Measurements from ENCODE around the gene ADGRD1.

ADGRD1 gene

GRCh38 chr12:131061041-131061806 is 107.5 kb downstream of the ADGRD1 start:
- no peak overlapping the region for H3K4me3 ChIP-seq (replicated peaks; ENCODE audit: insufficient read depth, low read length)
- H3K27ac ChIP-seq (replicated peaks) = no peak overlapping the region
- TF ChIP-seq, protein P1, sequence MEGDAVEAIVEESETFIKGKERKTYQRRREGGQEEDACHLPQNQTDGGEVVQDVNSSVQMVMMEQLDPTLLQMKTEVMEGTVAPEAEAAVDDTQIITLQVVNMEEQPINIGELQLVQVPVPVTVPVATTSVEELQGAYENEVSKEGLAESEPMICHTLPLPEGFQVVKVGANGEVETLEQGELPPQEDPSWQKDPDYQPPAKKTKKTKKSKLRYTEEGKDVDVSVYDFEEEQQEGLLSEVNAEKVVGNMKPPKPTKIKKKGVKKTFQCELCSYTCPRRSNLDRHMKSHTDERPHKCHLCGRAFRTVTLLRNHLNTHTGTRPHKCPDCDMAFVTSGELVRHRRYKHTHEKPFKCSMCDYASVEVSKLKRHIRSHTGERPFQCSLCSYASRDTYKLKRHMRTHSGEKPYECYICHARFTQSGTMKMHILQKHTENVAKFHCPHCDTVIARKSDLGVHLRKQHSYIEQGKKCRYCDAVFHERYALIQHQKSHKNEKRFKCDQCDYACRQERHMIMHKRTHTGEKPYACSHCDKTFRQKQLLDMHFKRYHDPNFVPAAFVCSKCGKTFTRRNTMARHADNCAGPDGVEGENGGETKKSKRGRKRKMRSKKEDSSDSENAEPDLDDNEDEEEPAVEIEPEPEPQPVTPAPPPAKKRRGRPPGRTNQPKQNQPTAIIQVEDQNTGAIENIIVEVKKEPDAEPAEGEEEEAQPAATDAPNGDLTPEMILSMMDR (IDR thresholded peaks at IDR 0.05; ENCODE audit: insufficient read depth, low read length) = no peak
- no peak for TF ChIP-seq POLR2AphosphoS5 (IDR thresholded peaks at IDR 0.05; ENCODE audit: low read depth)
- TF ChIP-seq GABPA (IDR thresholded peaks at IDR 0.05; ENCODE audit: low read depth) = no peak
- no peak for TF ChIP-seq SPI1 (IDR thresholded peaks at IDR 0.05; ENCODE audit: borderline replicate concordance, low read depth)
- no peak for TF ChIP-seq REST (IDR thresholded peaks at IDR 0.05; ENCODE audit: insufficient replicate concordance, low read depth)
- no peak for DNase-seq (ENCODE audit: low read depth in 1 of 2, low spot score in 1 of 2)
- peaks cover 5% of the 10 kb centered on the region for H3K27me3 ChIP-seq (ENCODE audit: insufficient read depth, poor library complexity, severe bottlenecking)

DNA sequence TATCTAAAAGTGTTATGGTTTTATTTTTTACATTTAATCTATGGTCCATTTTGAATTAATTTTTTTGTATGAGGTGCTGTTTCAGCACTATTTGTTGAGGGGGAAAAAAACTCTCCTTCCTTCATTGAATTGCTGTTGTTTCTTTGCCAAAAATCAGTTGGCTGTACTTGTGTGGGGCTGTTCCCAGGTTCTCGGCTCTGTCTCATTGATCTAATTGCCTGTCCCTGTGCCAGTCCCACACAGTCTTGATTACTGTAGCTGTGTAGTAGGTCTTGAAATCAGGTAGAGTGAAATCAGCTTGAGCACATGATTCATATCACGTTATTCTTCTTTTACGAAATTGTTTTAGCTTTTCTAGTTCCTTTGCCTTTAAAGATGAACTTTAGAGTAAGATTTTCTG is 109.7 kb downstream of the ADGRD1 start:
- no peak for TF ChIP-seq REST (IDR thresholded peaks at IDR 0.05; ENCODE audit: insufficient replicate concordance, low read depth)
- no peak for TF ChIP-seq SPI1 (IDR thresholded peaks at IDR 0.05; ENCODE audit: borderline replicate concordance, low read depth)
- TF ChIP-seq, protein P1 (IDR thresholded peaks at IDR 0.05; ENCODE audit: insufficient read depth, low read length) = no peak
- no peak for TF ChIP-seq POLR2AphosphoS5 (IDR thresholded peaks at IDR 0.05; ENCODE audit: low read depth)
- no peak for TF ChIP-seq GABPA (IDR thresholded peaks at IDR 0.05; ENCODE audit: low read depth)
- no peak overlapping the region for H3K4me3 ChIP-seq (replicated peaks; ENCODE audit: insufficient read depth, low read length)
- H3K27me3 ChIP-seq (ENCODE audit: insufficient read depth, poor library complexity, severe bottlenecking) = peaks cover 2% of the 10 kb centered on the region
- no peak for DNase-seq (ENCODE audit: low read depth in 1 of 2, low spot score in 1 of 2)
- H3K27ac ChIP-seq (replicated peaks) = no peak overlapping the region

GRCh38 chr12:131063960-131064359 is 110.3 kb downstream of the ADGRD1 start:
- H3K27me3 ChIP-seq (ENCODE audit: insufficient read depth, poor library complexity, severe bottlenecking) = peaks cover 2% of the 10 kb centered on the region
- DNase-seq (ENCODE audit: low read depth in 1 of 2, low spot score in 1 of 2) = no peak
- no peak overlapping the region for H3K4me3 ChIP-seq (replicated peaks; ENCODE audit: insufficient read depth, low read length)
- no peak overlapping the region for H3K27ac ChIP-seq (replicated peaks)
- TF ChIP-seq, protein P1 (IDR thresholded peaks at IDR 0.05; ENCODE audit: insufficient read depth, low read length) = no peak

DNA sequence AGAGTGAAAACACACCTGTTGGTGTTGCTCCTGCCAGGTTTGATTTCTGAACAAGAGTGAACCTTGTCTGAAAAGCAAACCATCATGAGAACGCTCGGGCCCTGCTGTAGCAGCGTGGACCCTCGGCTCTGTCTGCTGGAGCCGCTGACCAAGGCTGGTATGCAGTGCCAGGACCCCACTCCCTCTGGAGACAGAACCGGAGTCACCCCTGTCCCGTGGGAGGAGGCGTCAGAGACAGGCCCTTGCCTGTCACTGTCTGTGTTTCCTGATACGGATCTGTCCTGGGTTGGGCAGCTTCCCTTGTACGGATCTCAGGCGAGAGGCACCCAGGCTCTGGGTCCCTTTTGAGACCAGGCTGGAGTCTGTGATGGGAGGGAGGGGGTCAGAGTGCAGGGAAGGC is 111.6 kb downstream of the ADGRD1 start:
- no peak for TF ChIP-seq REST (IDR thresholded peaks at IDR 0.05; ENCODE audit: insufficient replicate concordance, low read depth)
- Histone ChIP-seq H3K4me3 (replicated peaks; ENCODE audit: insufficient read depth, low read length) (no peak overlapping the region), H3K27me3 (ENCODE audit: insufficient read depth, poor library complexity, severe bottlenecking) (peaks cover 2% of the 10 kb centered on the region), H3K27ac (replicated peaks) (no peak overlapping the region)
- no peak for DNase-seq (ENCODE audit: low read depth in 1 of 2, low spot score in 1 of 2)
